Common myeloid progenitor, CD34-positive (primary cell): ENCODE data around the gene BRWD1. TPM values are rescaled to one million over a fixed set of nuclear protein-coding genes. Genes with fewer than 3 reads are reported as not detected.

Experiments
- CTCF ChIA-PET: fragments of 350-600 bp; sonication (Branson Sonifier 250); formaldehyde crosslinking; loops from one replicate; lab custom pipeline; 2021; ENCODE audit warnings: antibody characterized with exemption; lab: Charles Lee
- POLR2A ChIA-PET: fragments of 350-600 bp; sonication (Branson Sonifier 250); formaldehyde crosslinking; loops from one replicate; lab custom pipeline; 2021; ENCODE audit warnings: antibody characterized with exemption; lab: Charles Lee
- DNase-seq, 3 donors: peaks; one replicate each; pipeline versions ENCODE4 v3.0.0 to v3.0.0-alpha.2; 2013
- H3K27ac ChIP-seq, 2 experiments: 1 replicate in 1 of 2; 2 replicates in 1 of 2; pipeline ENCODE4 v1.7.0; 2013; ENCODE audit warnings: inconsistent platforms in 2 of 2, low read length in 2 of 2, mild to moderate bottlenecking in 2 of 2, low read depth in 1 of 2, moderate library complexity in 1 of 2; ENCODE audit not compliant: severe bottlenecking in 2 of 2, insufficient read depth in 1 of 2, poor library complexity in 1 of 2
- H3K27me3 ChIP-seq, 5 experiments: replicated peaks in 2 of 5; 1 replicate in 3 of 5; 2 replicates in 2 of 5; pipeline versions ENCODE4 v1.6.1 to v1.7.0; 2013; ENCODE audit warnings: low read length in 4 of 5, mild to moderate bottlenecking in 2 of 5, moderate library complexity in 2 of 5, inconsistent platforms in 1 of 5; ENCODE audit not compliant: insufficient read depth in 5 of 5, control insufficient read depth in 4 of 5
- H3K36me3 ChIP-seq, 4 experiments: 1 replicate in 2 of 4; 2 replicates in 2 of 4; pipeline versions ENCODE4 v1.6.1 to v1.7.0; 2013; ENCODE audit warnings: low read length in 3 of 4, control low read depth in 1 of 4, mild to moderate bottlenecking in 1 of 4; ENCODE audit not compliant: control insufficient read depth in 4 of 4, insufficient read depth in 4 of 4
- H3K4me1 ChIP-seq, 4 experiments: 1 replicate in 3 of 4; 2 replicates in 1 of 4; pipeline versions ENCODE4 v1.6.1 to v1.7.1; 2013; ENCODE audit warnings: low read length in 3 of 4, mild to moderate bottlenecking in 3 of 4, control low read depth in 1 of 4, inconsistent platforms in 1 of 4, moderate library complexity in 1 of 4; ENCODE audit not compliant: control insufficient read depth in 4 of 4, insufficient read depth in 4 of 4; ENCODE audit errors: control extremely low read depth in 1 of 4
- H3K4me3 ChIP-seq, 7 experiments: 1 replicate in 4 of 7; 2 replicates in 3 of 7; pipeline versions ENCODE4 v1.5.1 to v1.7.0; 2013; ENCODE audit warnings: mild to moderate bottlenecking in 7 of 7, low read length in 6 of 7, moderate library complexity in 6 of 7, inconsistent platforms in 2 of 7, low read depth in 2 of 7, control low read depth in 1 of 7; ENCODE audit not compliant: insufficient read depth in 4 of 7, control insufficient read depth in 1 of 7; ENCODE audit errors: extremely low read depth in 1 of 7
- H3K9me3 ChIP-seq, 5 experiments: 1 replicate in 4 of 5; 2 replicates in 1 of 5; pipeline versions ENCODE4 v1.6.1 to v1.7.1; 2013; ENCODE audit warnings: low read length in 4 of 5, mild to moderate bottlenecking in 2 of 5, inconsistent platforms in 1 of 5, low read depth in 1 of 5, moderate library complexity in 1 of 5; ENCODE audit not compliant: control insufficient read depth in 4 of 5, insufficient read depth in 2 of 5; ENCODE audit errors: control extremely low read depth in 1 of 5
- WGBS: methylation state at CpG from one replicate; pipeline ENCODE4 v1.1.5; 2013; ENCODE audit not compliant: insufficient coverage; 5-methylcytosine and 5-hydroxymethylcytosine counted together
- polyA plus RNA-seq: library from polyadenylated mRNA; unstranded; fragments of 120-200 nt; gene quantifications from one replicate; pipeline ENCODE4 v1.2.1, GENCODE V29; 2013

Gene BRWD1
- polyA plus RNA-seq, result 52.0 TPM

DNA sequence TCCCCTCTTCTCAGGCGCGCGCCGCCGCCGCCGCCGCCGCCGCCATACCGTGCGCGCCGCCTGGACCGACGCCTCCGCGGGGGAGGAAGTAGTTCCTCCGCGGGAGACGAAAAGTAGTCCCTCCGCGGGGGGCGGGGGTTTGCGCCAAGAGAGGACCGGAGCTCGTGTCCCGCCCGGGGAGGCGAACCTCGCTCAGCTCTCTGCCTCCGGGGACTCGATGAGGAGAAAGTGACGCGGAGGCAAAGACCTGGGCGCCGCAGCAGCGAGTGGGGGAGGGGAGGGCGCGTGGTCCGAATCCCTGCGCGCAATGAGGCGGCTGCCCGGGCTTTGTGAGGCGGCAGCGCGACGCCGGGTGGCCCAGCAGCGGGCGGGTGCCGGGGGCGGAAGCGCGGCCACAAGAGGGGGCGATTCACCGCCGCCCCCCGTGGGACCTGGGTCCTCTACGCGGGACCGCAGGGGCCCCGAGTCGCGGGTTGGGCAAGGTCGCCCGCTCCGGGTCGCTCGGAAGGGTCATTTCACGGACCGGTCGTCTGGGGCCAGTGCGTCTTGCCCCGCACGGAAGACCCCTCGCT is at the start of gene BRWD1:
Gene BRWD1, minus strand, starts transcription at position 62 of the 572 bp plus-strand sequence. CDS start 141 bp downstream, outside the sequence.
- Histone ChIP-seq H3K27ac (peak within 1 kb of the TSS; percentile 66 to 87), H3K4me1 (peaks cover 7 to 18% (median 15%) of the 10 kb centered on the region in 4 experiments), H3K4me3 (peak within 1 kb of the TSS; percentile 64 to 94 (median 84)), H3K27me3 (no peaks in the 10 kb centered on the region), H3K36me3 (peaks cover 0 to 20% (median 15%) of the 10 kb centered on the region in 4 experiments), H3K9me3 (no peaks in the 10 kb centered on the region)
- CTCF ChIA-PET, result interaction anchor here (1.1 to 3.1 kb wide), 6 partner anchors 32 to 131 kb away, joined by 3 to 12 read pairs (median 6); partner anchors contain the start of gene HMGN1
- 0% methylated on average over 72 of the region's 78 CpGs for WGBS
- POLR2A ChIA-PET, result interaction anchor here (0.8 to 1.8 kb wide), 5 partner anchors 16 to 130 kb away, joined by 3 to 13 read pairs (median 3); partner anchors contain the start of genes HMGN1 and PSMG1
- peak; percentile 91 to 96 (median 93) for DNase-seq

DNA sequence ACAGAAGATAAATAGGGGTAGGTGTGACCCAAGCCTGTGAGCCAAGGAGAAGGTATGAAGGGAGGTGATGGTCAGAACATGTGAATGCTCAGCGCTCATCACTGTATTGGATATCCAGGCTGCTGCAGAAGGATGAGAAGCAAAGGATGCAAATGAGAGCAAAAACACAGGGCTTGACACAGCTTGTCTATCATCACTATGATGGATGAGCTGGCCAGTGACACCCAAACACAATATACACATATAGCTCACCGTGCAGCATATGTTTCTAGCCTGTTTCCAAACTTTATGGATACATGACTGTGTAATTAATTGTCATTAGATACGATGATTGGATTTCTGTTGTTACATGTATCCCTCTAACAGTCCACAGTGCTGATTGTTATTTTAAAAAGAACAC is 49.3 kb upstream of the BRWD1 start:
- POLR2A ChIA-PET, result interaction anchor here (0.7 to 0.9 kb wide), 2 partner anchors 23 to 136 kb away, joined by 3 read pairs; no protein-coding TSS in a partner anchor
- H3K4me1 ChIP-seq, result peaks cover 10 to 26% (median 19%) of the 10 kb centered on the region in 4 experiments
- no peak overlapping the region for H3K4me3 ChIP-seq
- no peak overlapping the region for H3K27ac ChIP-seq
- 100% methylated on average over 1 of the region's 3 CpGs for WGBS
- no peaks in the 10 kb centered on the region for H3K27me3 ChIP-seq
- H3K36me3 ChIP-seq, result no peaks in the 10 kb centered on the region
- no peak for DNase-seq
- CTCF ChIA-PET, result interaction anchor here (0.7 to 2.9 kb wide), 7 partner anchors 11 to 78 kb away, joined by 3 to 11 read pairs (median 5); no protein-coding TSS in a partner anchor
- no peaks in the 10 kb centered on the region for H3K9me3 ChIP-seq

DNA sequence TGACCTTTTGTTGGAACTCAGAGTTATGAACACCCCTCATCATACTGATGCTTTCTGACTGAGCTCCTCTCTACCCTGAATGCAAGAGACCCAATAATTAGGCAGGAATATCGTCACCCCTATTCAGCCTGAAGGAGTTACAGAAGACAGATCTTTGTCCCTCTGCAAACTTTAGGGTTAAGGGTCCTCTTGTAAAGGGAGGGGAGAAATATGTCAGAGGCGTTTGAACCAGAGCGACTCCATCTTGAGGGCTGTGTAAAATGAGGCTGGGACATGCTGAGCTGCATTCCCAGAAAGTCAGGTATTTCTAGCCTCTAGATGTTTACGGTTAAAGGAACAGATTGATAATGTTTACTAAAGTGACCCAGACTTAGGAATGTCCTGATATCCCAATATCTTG is 46.0 kb upstream of the BRWD1 start:
- Histone ChIP-seq H3K27me3 (no peaks in the 10 kb centered on the region), H3K9me3 (no peaks in the 10 kb centered on the region), H3K36me3 (no peaks in the 10 kb centered on the region), H3K27ac (no peak overlapping the region), H3K4me3 (no peak overlapping the region), H3K4me1 (peaks cover 10 to 24% (median 19%) of the 10 kb centered on the region in 4 experiments)
- 100% methylated on average over 2 of the region's 4 CpGs for WGBS
- ChIA-PET CTCF (interaction anchor here (1.0 kb wide), 2 partner anchors 14 to 83 kb away, joined by 3 read pairs; no protein-coding TSS in a partner anchor), POLR2A (interaction anchor here (0.6 kb wide), 1 partner anchor 21 kb away, joined by 3 read pairs; a partner anchor contains a TSS)
- DNase-seq, result no peak

DNA sequence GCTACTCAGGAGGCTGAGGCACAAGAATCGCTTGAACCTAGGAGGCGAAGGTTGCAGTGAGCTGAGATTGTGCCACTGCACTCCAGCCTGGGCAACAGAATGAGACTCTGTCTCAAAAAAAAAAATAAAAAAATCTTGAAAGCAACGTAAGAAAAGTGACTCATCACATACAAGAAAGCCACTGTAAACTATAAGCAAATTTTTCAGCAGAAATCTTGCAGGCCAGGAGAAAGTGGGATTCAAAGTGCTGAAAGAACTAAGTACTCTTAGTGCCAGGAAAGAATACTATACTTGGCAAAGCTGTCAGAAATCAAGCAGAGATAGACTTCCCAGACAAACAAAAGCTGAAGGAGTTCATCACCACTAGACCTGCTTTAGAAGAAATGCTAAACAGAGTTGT is 39.9 kb upstream of the BRWD1 start:
- Histone ChIP-seq H3K27me3 (no peaks in the 10 kb centered on the region), H3K4me3 (no peak overlapping the region), H3K9me3 (peaks cover 0 to 6% (median 0%) of the 10 kb centered on the region in 5 experiments), H3K36me3 (no peaks in the 10 kb centered on the region), H3K27ac (no peak overlapping the region), H3K4me1 (peaks cover 4 to 11% (median 8%) of the 10 kb centered on the region in 4 experiments)
- ChIA-PET CTCF (no interaction called here), POLR2A (no interaction called here)
- 100% methylated on average over 1 of the region's 3 CpGs for WGBS
- DNase-seq, result no peak

DNA sequence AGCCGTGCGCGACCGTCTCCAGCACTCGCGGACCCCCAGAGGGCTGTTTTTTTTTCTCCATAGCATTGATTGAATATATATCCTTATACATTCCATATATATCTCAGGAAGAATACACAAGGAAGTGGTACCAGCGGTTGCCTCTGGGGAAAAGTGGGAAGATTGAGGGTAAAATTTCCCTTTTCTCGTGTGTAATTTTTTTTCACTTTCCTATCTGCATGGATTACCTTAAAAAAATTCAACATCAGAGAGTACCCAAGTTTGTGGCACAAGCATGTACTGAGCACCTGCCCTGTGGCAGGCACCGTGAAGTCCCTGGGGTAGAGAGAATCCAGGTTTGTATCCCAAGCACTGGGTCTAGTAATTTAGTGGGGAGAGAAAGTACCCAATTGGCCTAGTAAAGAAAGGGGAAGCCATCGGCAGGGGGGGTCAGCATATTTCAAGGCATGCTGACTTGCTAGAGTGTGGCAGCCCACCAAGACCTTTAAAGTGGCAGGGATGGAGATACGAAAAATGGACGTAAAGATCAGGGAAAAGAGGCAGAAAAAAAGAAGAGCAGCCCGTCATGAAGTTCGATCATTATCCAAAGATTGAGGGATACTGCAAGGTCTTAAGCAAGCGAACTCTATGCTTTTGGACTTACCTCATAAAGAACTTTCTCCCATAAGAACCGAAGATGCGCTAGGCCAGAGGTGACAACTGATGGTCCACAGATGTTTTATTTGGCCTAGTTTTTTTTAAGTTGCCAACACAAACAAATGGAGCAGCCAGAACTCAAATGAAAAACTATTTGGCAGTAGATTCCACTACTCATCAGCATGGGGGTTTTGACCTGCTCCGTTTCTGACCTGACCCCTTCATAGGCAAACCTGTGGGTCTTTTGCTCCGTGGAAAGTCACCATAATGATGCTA is 36.9 kb upstream of the BRWD1 start:
- peaks cover 3 to 17% (median 6%) of the 10 kb centered on the region in 4 experiments for H3K36me3 ChIP-seq
- DNase-seq, result peak in 1 of 3 donors; percentile 28
- CTCF ChIA-PET, result interaction anchor here (0.9 to 3.2 kb wide), 3 partner anchors 13 to 37 kb away, joined by 3 to 12 read pairs (median 4); partner anchors contain the start of gene BRWD1
- peaks cover 0 to 6% (median 0%) of the 10 kb centered on the region in 5 experiments for H3K9me3 ChIP-seq
- 95% methylated on average over 10 of the region's 19 CpGs for WGBS
- peaks cover 16 to 35% (median 21%) of the 10 kb centered on the region in 4 experiments for H3K4me1 ChIP-seq
- peak overlapping the region; percentile 60 to 89 (median 78) for H3K4me3 ChIP-seq
- peak overlapping the region; percentile 79 to 92 for H3K27ac ChIP-seq
- H3K27me3 ChIP-seq, result no peaks in the 10 kb centered on the region
- POLR2A ChIA-PET, result interaction anchor here (0.6 to 2.3 kb wide), 6 partner anchors 13 to 49 kb away, joined by 3 to 13 read pairs (median 3); partner anchors contain the start of gene BRWD1

DNA sequence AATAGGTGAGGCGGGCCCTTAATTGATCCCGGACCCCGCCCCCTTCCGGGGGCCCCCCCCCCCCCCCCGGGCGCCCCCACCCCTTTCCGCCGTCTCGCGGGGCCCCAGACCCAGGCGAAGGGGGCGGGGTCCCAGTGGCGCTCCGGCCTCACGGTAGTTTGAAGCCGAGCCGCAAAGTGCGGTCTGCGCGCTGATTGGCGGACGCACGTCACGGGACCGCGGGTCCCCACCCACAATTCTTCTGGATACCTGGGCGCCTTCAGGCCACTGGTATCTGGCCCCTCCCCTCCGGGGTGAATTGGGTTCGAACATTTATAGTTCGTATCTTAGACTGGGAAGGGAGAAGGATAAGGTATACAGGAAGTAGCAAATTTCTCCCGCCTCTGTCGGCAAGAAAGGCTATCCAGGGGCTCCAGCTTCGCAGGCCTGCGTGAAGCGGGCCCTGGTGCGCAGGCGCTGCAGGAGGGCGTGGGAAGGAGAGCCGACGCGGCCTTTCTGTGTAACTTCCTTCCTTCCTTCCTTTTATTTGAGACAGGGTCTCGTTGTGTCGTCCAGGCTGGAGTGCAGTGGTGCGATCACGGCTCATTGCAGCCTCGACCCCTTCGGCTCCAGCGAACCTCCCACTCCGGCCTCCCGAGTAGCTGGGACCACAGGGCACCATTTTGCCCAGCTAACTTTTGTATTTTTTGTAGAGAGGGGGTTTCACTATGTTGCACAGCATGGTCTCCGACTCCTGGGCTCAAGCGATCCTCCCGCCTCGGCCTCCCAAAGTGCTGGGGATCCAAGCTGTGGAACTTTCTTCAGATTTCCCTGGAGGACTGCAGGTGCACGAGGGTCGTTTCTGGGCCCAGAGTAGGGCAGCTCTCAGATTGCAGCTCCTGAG is 36.0 kb upstream of the BRWD1 start:
- Histone ChIP-seq H3K4me1 (peaks cover 16 to 42% (median 21%) of the 10 kb centered on the region in 4 experiments), H3K36me3 (peaks cover 3 to 25% (median 11%) of the 10 kb centered on the region in 4 experiments), H3K9me3 (peaks cover 0 to 6% (median 0%) of the 10 kb centered on the region in 5 experiments), H3K4me3 (peak overlapping the region; percentile 60 to 89 (median 78)), H3K27me3 (no peaks in the 10 kb centered on the region), H3K27ac (peak overlapping the region; percentile 79 to 92)
- WGBS, result 4% methylated on average over 30 of the region's 56 CpGs
- CTCF ChIA-PET, result interaction anchor here (0.9 to 3.2 kb wide), 4 partner anchors 14 to 38 kb away, joined by 3 to 12 read pairs (median 7); partner anchors contain the start of gene BRWD1
- POLR2A ChIA-PET, result interaction anchor here (0.6 to 2.4 kb wide), 9 partner anchors 14 to 48 kb away, joined by 3 to 13 read pairs (median 3); partner anchors contain the start of gene BRWD1
- peak; percentile 96 to 99 (median 98) for DNase-seq
